ENCODE measurements around the gene ABL1.
"Not testable (repeated sequence)": the region's sequence is repeated elsewhere in the genome, so short reads cannot be mapped to it uniquely, and the experiment has no call there.

The ABL1 gene

DNA sequence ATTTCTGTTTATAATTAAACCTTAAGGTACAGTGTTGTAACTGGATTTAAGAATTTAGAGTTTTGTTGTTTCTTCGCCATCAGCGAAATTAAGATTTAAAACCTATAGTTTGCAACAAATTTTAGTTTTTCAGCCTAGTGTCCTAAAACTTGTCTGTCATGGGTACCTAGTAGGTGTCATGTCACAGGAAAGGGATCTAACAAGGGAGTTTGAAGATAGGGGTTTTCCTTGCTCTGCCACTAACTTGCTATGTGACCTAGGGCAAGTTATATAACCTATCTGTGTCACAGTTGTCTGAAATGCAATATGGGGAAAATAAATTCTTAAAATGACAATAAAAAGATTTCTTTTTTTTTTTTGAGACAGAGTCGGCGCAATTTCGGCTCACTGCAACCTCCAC lies 9.2 kb upstream of the ABL1 start:
- no peak for DNase-seq

GRCh38 chr9:130829762-130830161 lies 5.3 kb upstream of the ABL1 start:
- DNase-seq = no peak

- DNase-seq = no peak
These were observed 4.8 kb upstream of the ABL1 start for GRCh38 chr9:130830231-130830760.

GRCh38 chr9:130831077-130831476 lies 4.0 kb upstream of the ABL1 start:
- DNase-seq = no peak

DNA sequence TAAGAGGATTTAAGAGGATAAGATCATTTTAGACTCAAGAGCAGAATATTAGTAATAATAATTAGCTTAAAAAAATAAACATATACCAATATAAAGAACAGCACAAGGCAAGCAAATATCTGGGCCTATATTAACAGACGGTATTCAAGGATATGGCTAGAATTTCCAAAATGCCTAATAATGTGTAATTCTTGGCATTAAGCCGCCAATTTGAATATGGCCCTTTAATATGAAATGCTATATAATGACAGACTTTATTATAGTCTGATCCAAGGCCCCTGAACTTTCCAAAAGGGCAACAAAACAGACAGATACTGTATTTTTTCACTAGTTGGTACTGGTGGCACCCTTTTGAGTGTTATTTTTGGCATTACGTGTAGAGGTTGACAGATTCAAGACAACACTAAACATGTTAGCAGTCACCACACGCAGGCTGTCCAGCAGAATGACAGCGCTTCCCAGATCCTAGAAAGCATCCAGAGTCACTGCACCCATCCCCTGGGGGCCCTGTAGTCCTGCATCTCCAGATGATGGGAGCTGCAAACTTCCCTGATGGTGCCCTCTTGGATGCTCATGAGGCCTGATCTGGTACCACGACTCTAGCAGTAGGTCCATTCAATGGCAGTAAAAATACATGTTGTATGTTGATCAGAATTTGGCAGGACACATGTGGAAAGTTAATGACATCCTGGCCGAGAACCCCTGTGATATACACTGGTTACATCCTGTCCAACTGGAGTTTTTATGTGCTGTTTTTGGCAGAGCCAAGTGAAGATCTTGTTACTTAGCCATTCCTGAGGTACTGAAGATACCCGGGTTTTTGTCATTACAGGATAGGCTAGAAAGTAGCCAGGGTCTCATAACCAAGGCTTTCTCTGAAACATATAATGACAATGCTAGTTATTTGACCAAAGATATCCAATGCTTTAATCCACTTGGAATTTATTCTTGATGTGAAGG lies 1.7 kb upstream of the ABL1 start:
- DNase-seq = peak; percentile 43

DNA sequence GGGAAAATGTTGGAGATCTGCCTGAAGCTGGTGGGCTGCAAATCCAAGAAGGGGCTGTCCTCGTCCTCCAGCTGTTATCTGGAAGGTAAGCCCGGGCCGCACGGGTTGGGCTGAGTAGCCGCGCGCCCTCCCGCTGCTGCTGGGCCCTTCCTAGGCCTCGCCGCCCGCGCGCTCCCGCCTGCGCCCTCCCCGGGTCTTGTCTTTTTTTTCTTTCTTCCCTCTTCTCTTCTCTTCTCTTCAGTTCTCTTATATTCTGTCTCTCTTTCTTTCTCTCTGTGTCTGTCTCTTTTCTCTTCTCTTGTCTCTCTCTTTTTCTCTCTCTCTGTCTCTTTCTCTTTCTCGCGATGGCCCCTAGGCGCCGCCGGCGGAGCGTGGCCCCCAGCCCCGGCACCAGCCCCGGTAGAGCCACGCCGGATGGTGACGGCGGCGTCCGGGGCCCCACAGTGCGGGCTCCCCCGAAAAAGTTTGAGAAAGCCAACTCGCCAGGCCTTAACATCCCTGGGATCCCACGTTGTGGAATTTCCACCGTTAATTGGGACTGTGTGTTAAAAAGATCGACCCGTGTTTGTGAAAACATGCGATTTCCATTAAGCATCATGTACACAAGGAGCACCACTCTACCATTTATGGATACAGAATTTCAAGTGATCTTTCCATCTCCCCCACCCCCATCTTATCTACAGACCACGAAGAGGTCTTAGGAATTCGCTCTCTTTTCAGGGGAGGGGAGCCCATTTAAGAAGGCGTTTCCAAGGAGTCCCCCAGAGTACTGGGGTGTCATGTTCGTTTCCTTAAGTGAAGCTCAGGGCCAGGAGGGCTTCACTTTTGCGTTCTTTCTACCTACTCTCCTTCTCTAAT lies 616 bp downstream of the ABL1 start:
- peak; percentile 82 for DNase-seq

- peak; percentile 22 for DNase-seq
These were observed 2.0 kb downstream of the ABL1 start for GRCh38 chr9:130837002-130837511.

- DNase-seq = no peak
These were observed 2.6 kb downstream of the ABL1 start for GRCh38 chr9:130837643-130838042.

DNA sequence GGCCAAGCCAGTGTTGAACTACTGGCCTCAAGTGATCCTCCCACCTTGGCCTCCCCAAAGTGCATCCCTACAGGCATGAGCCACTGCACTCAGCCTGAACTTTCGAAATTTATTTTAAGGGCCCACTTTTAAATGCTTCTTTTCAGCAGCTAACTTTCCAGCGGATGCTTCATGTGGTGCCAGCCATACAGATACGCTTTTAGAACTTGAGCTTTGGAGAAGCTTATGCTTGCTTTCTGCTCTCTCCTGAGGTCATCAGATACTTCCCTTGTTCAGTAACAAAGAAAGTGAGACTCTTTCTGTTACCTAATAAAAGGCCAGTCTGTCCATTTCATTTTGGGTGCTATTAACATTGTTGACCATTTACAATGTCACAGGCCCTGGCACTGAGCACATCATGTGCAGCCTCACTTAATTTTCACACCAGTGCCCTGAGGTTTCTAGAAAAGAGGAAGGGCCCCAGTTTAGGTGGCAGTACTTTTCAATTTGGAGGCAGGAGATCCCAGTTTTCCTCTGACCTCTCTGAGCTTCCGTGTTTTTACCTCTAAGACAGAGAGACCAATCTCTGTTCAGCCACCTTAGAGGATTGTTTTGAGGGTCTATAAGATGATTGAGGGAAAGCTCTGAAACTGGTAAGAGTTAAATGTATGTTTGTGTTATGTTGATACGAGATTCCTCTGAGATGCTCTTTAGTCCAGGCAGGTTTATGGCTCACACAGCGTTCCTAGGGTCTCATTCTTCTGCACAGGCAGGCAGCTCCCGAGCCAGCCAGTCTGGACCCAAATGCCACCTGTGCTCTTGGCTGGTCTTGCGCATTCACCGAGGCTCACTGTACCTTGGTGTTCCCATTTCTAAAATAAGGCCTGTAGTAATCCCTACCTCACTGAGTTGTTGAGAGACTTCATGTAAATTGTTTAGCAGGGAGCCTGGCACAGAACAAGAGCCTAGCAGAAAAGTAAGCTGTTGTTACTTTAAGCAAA lies 4.4 kb downstream of the ABL1 start:
- no peak for DNase-seq

- DNase-seq = peak; percentile 30
These were observed 7.5 kb downstream of the ABL1 start for GRCh38 chr9:130842545-130842944.

DNA sequence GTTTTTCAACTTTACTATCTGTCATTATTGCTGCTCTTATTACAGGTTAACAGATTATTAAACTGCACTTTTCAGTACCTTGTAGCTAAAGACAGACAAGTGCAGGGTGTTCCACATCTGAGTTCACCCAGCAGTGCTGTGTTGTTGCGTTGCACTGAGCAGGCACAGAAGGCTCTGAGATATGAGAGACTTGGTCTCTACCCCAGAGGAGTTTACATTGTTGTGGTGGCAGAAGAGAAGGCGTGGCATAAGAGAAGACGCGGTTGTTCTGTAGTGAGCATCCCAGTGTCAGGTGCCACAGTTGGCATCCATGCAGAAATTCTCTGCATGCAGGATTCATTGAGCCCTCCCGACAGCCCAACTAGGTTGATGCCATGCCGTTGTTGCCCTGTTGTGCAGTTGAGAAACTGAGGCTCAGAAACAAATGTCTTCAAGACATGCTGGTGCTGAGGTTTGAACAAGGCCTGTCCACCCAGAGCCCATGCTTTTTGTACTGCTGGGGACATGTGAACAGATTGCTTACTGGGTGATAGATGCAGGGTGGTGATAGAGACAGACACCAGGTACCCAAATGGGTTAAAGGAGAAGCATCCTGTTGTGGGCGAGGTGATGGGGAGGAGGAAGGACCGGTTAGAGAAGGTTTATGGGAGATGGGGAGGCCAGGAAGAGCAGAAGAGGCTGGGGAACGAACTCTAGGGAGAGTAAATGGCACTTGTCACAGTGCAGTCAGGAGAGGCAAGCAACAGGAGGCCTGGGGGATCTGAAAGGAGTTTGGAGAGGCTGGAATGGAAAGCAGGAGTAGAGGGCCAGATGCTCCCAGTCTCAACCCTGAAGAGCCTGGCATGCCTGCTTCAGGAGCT lies 8.2 kb downstream of the ABL1 start:
- DNase-seq = no peak

- no peak for DNase-seq
These were observed 9.0 kb downstream of the ABL1 start for GRCh38 chr9:130844044-130844451.

DNA sequence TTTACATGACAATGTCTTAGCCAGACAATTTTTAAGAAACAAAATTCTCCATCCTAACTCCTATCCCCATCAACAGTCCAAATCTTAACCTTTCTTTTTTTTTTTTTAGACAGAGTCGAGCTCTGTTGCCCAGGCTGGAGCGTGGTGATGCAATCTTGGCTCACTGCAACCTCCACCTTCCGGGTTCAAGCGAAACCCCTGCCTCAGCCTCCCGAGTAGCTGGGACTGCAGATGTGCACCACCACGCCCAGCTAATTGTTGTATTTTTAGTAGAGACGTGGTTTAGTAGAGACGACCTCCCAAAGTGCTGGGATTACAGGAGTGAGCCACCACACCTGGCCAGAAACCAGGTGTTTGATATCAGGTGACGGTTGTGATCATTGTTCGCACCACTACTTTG lies 10.2 kb downstream of the ABL1 start:
- DNase-seq = peak; percentile 39

- peak; percentile 17 for DNase-seq
These were observed 10.9 kb downstream of the ABL1 start for GRCh38 chr9:130845901-130846481.

DNA sequence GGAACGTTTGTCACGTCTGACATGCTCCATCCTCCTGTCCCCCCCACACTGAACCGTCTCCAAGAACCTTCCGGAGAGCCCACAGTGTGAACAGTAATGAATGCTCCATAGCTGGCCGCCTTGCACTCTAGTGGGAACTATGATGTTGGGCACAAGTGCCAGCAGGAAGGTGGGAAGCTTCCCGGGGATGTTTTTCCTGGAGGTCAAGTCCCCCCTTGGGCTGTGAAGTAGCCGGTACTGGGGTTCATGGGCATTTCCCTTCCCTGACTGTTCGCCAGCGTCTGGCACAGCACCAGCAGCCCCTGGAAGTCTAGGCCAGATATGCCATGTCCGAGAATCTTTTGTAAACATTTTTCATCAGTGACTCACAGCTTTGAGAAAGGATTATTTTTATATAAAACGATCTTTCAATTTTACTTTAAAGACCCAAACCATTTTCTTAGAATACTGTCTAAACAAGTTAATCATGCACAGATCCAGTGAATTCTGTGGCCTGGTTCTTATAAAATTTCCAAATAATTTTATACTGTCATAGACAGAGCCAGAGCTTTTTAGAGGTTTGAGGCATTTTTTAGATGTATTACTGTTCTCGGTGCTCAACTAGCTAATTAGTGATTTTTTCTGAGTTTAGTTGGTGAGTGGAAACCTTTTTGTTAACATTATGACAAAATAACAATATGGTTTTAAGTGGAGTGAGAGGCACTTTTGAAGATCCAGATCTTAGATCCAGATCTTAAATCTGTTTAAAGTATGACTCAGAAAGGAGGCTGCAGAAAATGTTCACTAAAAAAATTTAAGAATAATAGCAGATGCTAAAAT lies 11.6 kb downstream of the ABL1 start:
- DNase-seq = no peak

DNA sequence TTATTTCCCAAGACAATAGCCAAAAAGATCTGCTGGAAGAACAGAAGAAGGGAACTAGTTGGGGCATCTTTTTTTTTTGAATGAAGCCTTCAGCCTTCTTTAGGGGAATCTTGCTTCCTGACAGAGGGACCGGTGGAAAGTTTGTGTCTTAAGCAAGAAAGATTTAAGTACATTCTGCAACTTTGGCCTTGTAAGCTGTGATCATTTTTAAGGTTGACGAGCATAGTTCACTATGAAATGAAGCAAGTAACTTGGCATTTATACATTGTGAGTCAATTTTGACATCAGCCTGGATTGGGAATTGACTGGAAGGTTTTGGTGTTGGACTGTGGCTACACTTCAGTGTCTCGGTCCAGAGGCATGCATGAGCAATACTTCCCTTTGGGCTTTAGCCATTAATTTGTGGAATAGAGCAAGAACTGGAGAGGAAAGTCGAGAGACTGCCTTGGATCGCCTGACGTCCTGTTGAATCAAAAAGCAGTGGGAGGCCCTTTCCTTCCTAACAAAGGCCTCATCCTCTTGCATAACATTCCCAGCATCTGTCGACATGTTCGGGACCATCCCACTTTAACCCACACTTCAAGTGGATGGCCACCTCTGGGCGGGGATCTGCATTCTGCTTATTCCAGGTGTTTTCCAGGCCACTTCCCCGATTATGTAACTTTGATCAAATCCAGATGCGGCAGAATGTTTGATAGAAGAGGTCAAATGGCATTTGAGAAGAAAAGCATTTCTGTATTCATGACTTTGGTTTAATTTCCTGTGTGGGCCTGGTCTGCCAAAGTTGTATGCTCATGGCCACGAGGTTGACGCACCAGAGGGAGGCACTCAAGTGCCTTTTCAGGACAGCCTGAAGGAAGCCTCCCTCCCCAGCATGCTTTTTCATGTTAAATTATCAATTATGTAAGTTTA lies 12.5 kb downstream of the ABL1 start:
- peak; percentile 34 for DNase-seq

- not testable (repeated sequence) for DNase-seq
These were observed 13.5 kb downstream of the ABL1 start for GRCh38 chr9:130848514-130848913.

- no peak for DNase-seq
These were observed 14.3 kb downstream of the ABL1 start for GRCh38 chr9:130849356-130849755.

GRCh38 chr9:130852801-130853200 lies 17.7 kb downstream of the ABL1 start:
- DNase-seq = no peak

All from NCI-H69 (cell line).